OCI-LY1 (cell line): ENCODE results near the gene ANKH.

Experiments
- CTCF ChIP-seq: fragments of 200-600 bp; sonication (generic), shearing (Covaris generic); IDR thresholded peaks from 2 replicates; pipeline ENCODE4 v1.5.1; 2017; ENCODE audit warnings: mild to moderate bottlenecking, antibody characterized with exemption, low read length, moderate library complexity, mixed read lengths
- EZH2 ChIP-seq: fragments of 200-600 bp; sonication (generic), shearing (Covaris generic); IDR thresholded peaks from 2 replicates; pipeline ENCODE4 v1.8.0; 2017; ENCODE audit warnings: borderline replicate concordance, mixed run types, mild to moderate bottlenecking, antibody characterized with exemption, low read length, moderate library complexity, mixed read lengths

GRCh38 chr5:14759744-14760547 lies 111.6 kb downstream of the ANKH start:
- no peak for TF ChIP-seq EZH2
- no peak for TF ChIP-seq CTCF
